Activated CD8-positive, alpha-beta memory T cell treated with anti-CD3 and anti-CD28 coated beads for 4 hours (primary cell): ENCODE results near the gene PTPRU.

Source experiments
- DNase-seq, 2 donors: peaks; one replicate each; pipeline ENCODE4 v3.0.0-alpha.2; 2020; ENCODE audit warnings: low read depth in 2 of 2

PTPRU gene

GRCh38 chr1:29365906-29366670, 129.8 kb downstream of the PTPRU start:
- DNase-seq = no peak

GRCh38 chr1:29368936-29369932, 132.9 kb downstream of the PTPRU start:
- DNase-seq = no peak

- DNase-seq = no peak
Observed at GRCh38 chr1:29370067-29370466, 133.7 kb downstream of the PTPRU start.

- DNase-seq = no peak
Observed at GRCh38 chr1:29371332-29371731, 135.0 kb downstream of the PTPRU start.

GRCh38 chr1:29372108-29372507, 135.8 kb downstream of the PTPRU start:
- DNase-seq = no peak
